GM19240 (cell line): ENCODE measurements around the gene TBRG1.
A peak's percentile ranks its signal among the peaks of the same experiment; 100 is the strongest.
"Not testable (repeated sequence)": the region's sequence is repeated elsewhere in the genome, so short reads cannot be mapped to it uniquely, and the experiment has no call there.

Experiments used
- DNase-seq: peaks from one replicate; pipeline ENCODE4 v3.0.0; 2011; ENCODE audit warnings: low spot score; ENCODE audit not compliant: insufficient read length

Gene TBRG1, protein sequence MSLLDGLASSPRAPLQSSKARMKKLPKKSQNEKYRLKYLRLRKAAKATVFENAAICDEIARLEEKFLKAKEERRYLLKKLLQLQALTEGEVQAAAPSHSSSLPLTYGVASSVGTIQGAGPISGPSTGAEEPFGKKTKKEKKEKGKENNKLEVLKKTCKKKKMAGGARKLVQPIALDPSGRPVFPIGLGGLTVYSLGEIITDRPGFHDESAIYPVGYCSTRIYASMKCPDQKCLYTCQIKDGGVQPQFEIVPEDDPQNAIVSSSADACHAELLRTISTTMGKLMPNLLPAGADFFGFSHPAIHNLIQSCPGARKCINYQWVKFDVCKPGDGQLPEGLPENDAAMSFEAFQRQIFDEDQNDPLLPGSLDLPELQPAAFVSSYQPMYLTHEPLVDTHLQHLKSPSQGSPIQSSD

DNA sequence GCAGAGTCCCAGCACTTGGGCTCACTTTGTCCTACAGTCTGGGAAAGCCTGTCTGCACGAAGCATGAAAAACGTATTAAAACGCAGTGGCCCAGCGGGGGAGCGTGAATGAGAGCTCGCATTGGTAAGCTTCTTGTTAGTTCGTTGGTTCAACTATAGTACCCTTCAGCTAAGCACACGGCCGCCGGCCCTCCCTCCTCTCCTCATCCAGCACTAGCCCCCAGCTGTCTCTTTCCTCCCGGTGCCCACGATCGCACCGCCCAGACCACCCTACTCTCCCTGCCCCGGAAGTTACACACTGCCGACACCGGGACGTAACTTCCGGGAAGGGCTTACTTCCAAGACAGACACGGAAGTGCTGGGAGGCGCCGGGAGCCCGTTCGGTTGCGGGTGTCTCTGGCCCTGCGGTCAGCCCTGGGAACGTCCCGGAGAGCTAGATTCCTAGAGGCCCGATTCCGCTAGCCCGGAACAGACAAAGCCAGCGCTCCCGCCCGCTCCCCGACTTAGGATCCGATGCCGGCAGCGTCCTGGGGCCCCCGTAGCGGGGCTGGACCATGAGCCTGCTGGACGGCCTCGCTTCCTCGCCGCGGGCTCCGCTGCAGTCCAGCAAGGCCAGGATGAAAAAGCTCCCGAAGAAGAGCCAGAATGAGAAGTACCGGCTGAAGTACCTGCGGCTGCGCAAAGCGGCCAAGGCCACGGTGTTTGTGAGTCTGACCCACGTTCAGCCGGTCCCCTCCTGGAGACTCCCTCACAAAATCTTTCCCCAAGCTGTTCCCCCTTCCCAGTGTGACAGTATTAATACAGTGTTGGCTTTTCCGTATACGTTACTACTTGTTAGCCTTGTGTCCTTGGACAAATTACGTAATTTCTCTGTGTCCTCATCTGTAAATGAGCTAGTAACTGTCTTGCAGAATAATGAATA is at the start of gene TBRG1:
Gene TBRG1 (plus strand): TSS at position 334 of the 921 bp plus-strand sequence. CDS start 220 bp downstream, at position 554.
- peak; percentile 82 for DNase-seq

DNA sequence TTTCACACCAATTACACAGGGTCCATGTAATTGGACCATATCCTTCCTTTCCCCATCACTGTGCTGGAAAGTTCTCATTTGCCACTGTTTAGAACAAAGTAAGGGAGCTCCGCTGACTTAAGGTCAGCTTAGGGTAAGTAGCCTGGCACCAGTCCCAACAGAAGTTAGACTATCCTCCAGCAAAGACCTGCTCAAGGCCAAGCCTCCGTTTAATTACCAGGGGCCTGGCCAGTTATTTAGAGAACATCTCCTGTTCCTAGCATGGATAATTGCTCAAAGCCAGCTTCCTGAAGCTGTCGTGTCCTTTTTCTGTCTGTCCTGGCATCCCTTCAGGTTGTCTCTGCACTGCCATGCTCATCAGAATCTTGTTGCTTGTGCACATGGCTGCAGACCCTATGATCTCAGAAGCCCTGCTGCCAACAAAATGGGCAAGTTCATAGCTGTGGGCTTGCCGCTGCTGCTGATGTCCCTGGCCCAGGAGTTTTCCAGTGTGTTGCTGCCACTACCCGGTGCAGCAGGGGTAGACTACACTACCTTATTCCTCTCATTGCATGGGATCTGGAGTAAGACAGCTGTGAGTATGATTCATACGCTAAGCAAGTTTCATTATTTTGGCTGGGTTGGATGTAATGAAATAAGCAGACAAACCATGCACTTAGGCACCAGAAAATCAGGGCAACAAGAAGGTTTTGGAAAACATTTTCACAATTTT is 44.8 kb upstream of the TBRG1 start:
- DNase-seq: no peak

DNA sequence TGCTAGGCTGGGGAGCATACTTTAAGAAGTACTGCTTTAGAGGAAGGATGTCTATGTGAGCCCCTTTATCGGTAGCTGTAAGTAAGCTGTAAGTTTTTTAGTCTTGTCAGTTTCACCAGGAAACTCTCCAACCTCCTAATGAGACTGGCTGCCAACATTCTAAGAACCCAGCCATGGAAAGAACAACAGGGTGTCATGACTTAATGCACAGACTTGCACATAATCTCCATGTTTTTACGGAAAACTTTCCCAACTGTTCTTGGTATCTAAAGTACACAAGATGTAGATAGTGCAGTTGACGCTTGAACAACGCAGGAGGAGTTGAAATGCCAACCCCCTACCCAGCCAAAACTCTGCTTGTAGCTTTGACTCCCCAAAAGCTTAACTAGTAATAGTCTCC is 43.9 kb upstream of the TBRG1 start:
- DNase-seq: no peak

DNA sequence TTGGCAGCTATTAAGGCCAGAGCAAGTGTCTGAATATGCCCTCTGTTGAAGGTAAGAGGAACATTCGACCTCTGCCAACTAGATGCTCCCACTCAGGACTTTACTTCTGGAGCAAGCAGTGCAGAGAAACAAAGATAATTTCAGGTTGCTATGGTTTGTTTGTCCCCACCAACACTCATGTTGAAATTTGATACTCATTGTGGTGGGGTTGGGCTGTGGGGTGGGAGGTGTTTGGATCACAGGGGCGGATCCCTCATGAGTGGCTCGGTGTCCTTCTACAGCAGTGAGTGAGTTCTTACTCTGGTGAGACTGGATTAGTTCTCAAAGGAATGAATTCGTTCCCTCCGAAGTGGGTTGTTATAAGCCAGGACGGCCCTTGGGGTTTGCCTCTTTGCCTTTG is 40.8 kb upstream of the TBRG1 start:
- DNase-seq: no peak

DNA sequence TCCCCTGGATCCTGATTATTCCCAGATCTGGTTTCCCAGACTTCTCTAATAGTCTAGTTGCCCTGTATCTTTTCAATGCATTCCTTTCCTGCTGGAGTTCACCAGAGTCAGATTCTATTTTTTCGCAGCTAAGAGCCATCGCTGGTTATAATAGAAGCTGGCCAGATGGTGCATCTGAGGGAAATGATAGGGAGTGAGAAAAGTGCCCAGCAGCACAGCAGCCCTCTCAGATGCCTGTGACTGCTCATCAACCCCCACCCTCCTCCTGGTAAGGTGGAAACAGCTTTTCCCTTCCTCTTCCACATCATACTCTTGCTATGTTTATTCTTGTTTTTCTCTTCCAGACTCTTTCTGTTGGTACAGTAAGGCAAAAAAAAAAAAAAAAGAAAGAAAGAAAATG is 40.1 kb upstream of the TBRG1 start:
- DNase-seq: no peak

DNA sequence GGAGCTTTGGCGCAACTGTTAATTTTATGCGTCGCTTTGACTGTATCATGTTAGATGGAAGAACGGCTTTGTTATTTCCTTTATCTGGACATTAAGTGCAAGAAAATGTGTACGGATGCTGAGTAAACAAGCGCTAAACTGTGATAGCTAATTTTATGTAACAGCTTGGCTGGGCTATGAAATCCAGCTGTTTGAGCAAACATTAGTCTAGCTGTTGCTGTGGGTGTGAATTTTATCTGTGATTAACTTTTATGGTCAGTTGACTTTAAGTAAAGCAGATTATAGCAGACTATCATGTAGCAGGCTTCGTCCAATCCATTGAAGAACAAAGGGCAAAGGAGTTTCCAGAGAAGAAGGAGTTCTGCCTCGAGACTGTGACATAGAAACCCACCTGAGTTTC is 38.9 kb upstream of the TBRG1 start:
- no peak for DNase-seq

DNA sequence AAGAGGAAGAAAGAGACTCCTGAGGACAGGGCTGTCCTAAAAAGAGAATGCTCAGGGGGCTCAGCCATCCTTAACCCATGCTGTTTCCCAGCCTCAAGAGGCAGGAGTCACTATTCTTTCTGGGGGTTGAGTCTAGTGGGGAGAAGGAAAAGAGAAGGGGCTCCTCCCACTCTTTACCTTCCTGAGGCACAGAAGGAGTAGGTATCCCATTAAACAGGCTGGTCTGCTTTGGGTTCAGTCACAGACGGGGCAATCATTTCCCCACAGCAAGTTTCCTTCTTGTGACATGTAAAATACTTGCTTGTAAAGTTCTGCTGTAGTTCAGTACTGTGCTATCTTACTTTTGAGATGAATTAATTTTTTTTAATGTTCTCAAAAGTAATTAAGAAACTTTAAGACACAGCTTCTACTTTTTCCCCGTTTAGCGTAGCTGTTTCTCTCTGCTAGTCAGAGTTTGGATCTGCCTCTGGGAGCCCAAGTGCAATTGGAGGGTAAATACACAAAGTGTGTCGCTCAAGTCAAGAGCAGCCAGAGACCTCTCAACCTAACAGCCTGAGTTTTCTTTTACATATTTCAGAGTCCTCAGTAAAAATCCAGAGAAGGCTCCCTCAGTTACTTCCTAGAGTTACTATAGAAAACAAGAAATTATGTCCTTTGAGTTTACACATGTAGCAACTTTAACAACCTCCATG is 37.8 kb upstream of the TBRG1 start:
- DNase-seq: no peak

DNA sequence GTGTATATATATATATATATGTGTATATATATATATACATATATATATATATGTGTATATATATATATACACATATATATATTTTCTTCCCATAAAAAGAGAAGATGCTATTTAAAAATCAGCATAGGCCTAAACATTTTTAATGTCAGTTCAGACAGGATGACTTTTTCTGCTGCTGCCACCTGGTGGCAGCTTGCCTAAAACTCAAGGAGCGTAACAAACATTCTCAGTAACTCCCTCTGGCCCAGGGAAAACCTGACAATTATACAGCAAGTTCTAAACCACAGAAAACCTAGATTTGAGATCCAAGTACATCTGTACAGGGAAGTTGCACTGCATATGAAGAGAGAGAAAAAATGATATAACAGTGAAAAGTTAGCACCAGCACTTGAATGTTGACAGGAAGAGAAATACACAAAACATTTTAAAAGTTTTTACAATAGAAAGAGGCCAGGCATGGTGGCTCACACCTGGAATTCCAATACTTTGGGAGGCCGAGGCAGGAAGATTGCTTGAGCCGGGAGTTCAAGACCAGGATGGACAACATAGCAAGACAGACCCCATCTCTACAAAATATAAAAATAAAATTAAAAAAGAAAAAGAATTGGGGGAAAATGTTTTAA is 36.3 kb upstream of the TBRG1 start:
- DNase-seq: no peak

DNA sequence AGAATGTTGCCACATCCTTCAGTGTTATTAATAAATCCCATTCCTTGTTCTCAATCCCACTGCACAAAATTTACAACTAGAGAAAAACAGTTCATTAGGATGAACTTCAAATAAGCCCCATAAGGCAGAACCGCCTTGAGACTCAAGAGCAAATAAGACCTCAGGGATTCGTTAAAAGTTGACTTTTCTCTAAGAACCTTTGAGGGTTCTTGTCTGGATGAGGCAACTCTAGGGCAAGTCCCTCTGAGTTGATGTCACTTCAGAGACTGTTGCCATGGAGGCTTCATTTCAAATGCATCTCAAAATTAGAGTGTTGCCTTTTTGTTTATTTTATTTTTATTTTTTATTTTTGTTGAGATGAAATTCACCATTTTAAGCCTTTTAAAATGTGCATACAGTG is 31.2 kb upstream of the TBRG1 start:
- DNase-seq: no peak

DNA sequence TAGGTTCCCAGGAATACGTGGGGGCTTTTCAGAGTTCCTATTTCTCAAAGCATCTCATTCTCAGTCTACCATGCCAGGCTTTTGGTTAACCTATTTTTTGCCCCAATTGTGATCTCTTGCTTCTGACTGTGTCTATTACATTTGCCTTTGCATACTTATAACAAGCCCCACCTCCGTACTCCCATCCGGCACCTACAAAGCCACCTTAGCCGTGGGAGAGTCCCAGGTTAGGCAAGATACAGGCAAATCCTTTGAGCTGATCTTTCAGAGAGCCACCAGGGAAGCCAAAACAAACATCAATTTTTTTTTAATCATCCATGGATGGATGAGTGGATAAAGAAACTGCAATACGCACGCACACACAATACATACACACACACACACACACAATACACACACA is 30.0 kb upstream of the TBRG1 start:
- DNase-seq: no peak

DNA sequence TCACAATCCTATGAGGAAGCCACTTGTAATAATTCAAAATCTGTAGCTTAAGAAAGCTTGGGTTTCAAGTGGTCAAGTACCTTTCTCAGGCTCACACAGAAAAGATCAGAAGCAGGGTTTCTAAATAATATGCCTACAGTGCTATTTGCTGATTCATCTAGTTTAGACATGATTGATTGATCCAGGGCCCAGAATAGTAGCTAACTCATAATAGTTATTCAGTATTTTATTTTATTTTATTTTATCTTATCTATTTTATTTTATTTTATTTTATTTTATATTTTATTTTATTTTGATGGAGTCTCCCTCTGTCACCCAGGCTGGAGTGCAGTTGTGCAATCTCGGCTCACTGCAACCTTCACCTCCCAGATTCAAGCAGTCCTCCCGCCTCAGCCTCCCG is 27.4 kb upstream of the TBRG1 start:
- DNase-seq: no peak

DNA sequence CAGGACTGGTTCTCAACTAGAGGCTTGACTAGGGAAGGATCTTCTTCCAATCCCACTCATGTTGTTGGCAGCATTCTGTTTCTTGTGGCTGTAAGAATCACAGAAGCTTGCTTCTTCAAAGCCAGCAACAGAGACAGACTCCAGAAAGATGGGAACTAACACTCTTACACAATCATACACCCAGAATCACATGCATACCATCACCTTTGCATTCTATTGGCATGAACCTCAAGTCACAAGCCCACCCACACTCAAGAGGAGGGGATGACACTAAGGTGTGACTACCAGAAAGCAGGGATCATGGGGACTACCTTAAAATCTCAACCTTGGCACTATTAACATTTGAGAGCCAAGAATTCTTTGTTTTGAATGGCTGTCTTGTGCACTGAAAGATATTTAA is 25.0 kb upstream of the TBRG1 start:
- DNase-seq: no peak

DNA sequence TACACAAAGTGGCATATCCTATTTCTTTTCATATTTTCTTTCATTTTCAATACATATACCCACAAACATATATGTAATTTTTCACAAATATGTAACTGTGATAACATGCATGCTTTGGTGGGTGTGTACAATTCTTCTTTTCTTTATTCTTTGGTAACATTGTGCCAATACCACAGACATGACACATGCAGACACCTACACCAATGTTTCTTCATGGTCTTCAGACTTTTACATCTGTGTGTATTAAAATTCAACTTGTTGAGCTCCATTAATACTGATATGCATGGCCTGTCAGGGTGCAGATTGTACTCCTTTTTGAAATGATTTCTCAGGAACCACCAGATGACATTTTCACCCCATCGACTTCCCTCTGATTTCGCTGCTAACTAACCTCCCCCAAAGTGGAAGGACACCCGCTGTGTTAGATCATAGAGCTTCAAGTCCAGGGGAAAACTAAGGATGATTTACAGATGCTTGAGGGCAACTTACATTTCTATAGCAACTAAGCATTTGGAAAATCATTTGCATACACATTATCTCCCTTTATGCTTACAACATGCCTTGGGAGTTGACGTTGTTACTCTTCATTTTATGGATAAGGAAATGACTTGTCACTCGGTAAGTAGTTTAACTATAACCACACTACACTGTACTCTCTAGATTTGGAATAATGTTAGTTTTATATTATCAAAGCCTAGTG is 21.9 kb upstream of the TBRG1 start:
- DNase-seq: no peak

DNA sequence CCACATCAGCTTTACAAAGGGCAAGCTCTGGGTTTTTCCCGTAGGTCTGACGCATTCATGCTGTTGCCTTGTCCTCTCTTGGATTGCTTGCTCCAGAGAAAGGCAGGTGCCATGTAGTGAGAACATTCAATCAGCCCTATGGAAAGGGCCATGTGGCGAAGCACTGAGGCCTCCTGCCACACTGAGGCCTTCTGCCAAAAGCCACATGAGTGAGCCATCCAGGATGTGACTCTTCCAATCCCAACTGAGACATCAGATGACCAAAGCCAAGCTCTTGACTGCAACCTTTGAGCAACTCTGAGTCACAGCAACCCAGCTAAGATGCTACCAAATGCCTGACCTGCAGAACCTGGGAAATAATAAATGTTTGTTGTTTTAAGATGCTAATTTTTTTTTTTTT is 20.5 kb upstream of the TBRG1 start:
- DNase-seq: no peak

DNA sequence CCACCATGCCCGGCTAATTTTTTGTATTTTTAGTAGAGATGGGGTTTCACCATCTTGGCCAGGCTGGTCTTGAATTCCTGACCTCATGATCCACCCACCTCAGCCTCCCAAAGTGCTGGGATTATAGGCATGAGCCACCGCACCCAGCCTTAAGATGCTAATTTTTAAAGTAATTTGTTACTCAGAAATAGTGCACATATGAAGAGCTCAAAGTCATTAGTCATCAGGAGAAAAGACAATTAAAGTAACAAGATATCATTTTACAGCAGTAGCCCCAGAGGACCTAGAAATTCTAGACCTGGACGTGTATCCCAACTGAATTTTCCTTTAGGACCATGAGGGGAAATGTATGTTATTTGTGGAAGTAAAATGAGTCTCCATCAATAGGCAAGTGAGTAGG is 19.9 kb upstream of the TBRG1 start:
- DNase-seq: not testable (repeated sequence)

DNA sequence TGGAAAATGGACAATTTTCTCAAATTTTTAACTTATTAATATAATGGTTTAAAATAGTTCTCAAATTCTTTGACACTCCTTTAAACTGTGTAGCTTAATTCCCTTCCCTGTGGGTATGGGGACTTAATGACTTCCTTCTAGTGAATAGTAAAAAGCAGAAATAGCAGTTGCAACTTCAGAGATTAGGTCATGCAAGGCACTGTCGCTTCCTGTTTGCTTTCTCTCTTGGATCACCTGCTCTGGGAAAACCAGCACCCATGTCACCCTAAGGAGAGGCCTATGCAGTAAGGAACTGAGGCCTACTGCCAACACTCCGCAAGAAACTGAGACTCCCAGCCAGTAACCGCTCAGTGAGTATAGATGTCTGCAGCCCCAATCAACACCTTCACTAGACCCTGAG is 16.9 kb upstream of the TBRG1 start:
- no peak for DNase-seq

DNA sequence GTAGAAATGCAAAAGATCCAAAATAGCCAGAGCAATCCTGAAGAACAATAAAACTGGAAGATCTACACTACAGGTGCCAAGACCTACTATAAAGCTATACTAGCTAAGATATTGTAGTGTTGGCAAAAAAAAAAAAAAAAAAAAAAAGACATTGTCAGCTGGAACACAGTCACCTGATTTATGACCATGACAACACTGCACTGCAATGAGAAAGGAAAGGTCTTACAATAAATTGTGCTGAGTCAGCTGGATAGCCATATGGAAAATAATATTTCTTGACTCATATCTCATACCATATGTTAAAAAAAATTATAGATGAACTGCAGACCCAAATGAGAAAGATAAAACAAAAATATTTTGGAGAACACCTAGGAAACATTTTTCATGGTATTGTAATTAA is 14.5 kb upstream of the TBRG1 start:
- no peak for DNase-seq

DNA sequence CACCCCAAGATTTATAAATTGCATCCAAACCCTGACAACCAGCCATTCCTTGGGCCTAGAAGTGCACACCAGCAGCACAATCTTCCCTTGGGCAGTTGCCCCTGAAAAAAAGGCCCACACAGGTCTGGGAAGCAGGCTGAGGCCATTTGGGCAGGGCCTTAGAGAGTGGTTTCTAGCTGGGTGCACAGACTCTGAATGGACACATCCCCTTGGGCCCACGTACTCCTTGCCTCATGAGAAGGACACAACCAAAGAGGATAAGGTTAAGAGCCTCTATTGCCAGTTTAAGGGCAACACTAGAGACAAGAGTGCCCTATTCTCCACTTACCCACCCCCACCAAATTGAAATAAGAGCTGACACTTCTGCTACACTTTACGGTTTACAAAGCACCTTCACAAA is 12.4 kb upstream of the TBRG1 start:
- DNase-seq: no peak

DNA sequence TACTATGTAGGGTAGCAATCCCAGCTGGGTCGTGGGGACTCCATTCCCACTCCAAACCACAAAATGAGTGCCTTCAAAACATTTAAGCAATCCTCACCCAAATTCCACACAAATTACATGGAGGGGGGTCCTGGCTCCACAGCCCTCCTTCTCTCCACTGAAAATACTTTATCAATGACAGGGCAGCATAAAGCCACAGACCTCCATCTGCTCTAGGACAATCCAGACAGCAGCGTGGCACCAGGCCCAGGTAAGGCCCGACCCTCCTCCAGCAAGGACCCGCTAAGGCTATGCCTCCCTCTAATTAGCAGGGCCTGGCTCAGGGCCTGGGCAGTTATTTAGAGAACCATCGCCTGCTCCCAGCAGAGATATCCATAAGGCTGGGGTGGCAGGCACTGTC is 11.6 kb upstream of the TBRG1 start, which contains the start of gene PANX3:
Gene PANX3 (plus strand): TSS at position 365 of the 400 bp plus-strand sequence. CDS start 129 bp downstream, outside the sequence.
- DNase-seq: no peak

DNA sequence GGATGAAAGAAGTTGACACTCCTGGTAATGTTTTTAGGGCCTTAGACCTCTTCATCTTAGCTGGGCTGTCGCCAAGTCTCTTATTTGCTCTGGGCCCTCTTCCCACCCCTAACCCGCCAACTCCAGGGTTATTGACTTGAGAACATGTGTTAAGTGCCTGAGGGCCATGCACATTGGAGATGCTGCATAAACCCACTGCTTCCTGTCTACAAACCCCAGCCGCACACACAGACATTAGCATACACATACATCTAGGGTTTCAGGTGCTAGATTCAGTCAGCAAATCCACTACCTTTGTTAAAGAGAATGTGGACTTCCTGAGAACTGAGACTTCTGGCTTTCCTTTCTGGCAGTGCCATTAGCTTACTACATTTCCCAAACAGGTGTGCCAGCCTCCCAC is 10.6 kb upstream of the TBRG1 start:
- DNase-seq: no peak
